GM18867 (cell line): ENCODE results near the gene RRP12.
A peak's percentile ranks its signal among the peaks of the same experiment; 100 is the strongest.
"Not testable (repeated sequence)": the region's sequence is repeated elsewhere in the genome, so short reads cannot be mapped to it uniquely, and the experiment has no call there.

Experiments
- ATAC-seq: cut with Tn5 transposase; IDR thresholded peaks from one replicate; pipeline ENCODE4 v1.9.1; 2021; ENCODE audit warnings: mild to moderate bottlenecking, moderate library complexity; ENCODE audit not compliant: unreplicated experiment

The RRP12 gene, protein sequence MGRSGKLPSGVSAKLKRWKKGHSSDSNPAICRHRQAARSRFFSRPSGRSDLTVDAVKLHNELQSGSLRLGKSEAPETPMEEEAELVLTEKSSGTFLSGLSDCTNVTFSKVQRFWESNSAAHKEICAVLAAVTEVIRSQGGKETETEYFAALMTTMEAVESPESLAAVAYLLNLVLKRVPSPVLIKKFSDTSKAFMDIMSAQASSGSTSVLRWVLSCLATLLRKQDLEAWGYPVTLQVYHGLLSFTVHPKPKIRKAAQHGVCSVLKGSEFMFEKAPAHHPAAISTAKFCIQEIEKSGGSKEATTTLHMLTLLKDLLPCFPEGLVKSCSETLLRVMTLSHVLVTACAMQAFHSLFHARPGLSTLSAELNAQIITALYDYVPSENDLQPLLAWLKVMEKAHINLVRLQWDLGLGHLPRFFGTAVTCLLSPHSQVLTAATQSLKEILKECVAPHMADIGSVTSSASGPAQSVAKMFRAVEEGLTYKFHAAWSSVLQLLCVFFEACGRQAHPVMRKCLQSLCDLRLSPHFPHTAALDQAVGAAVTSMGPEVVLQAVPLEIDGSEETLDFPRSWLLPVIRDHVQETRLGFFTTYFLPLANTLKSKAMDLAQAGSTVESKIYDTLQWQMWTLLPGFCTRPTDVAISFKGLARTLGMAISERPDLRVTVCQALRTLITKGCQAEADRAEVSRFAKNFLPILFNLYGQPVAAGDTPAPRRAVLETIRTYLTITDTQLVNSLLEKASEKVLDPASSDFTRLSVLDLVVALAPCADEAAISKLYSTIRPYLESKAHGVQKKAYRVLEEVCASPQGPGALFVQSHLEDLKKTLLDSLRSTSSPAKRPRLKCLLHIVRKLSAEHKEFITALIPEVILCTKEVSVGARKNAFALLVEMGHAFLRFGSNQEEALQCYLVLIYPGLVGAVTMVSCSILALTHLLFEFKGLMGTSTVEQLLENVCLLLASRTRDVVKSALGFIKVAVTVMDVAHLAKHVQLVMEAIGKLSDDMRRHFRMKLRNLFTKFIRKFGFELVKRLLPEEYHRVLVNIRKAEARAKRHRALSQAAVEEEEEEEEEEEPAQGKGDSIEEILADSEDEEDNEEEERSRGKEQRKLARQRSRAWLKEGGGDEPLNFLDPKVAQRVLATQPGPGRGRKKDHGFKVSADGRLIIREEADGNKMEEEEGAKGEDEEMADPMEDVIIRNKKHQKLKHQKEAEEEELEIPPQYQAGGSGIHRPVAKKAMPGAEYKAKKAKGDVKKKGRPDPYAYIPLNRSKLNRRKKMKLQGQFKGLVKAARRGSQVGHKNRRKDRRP (N-terminal part only)

DNA sequence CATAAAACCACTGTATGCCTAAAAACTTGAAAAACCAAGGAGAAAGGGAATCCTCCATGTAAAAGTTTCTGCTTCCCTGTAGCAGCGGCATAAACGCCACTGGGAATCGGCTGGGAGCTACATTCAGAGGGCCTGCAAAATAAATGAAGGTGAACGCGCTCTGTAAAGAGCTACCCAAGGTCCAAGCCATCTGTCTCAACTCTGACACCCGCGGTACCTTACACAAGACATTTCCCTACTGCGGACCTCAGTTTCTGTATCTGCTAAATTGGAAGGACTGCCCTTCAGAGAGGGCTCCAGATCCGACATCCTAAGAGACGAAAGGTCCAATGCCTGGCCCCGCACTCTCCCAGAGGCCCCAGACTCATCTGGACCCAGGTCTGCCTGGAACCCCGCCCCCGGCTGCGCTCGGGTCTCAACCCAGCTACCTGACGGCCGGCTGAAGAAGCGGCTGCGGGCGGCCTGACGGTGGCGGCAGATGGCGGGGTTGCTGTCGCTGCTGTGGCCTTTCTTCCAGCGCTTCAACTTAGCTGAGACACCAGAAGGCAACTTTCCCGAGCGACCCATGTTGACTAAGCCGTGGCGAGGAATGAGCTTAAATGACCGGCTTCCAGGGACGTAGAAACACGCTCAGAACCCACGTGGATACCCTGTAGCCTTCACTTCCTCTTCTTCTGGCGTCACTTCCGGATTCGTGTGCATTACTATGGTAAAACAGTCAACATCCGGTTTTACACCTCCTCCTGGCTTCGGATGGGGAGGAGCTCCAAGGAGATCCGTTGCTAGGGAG lies at the start of gene RRP12:
RRP12 (minus strand) TSS at position 676 of the 790 bp plus-strand sequence; CDS start at position 567, 109 bp downstream.
- peak; percentile 94 for ATAC-seq

DNA sequence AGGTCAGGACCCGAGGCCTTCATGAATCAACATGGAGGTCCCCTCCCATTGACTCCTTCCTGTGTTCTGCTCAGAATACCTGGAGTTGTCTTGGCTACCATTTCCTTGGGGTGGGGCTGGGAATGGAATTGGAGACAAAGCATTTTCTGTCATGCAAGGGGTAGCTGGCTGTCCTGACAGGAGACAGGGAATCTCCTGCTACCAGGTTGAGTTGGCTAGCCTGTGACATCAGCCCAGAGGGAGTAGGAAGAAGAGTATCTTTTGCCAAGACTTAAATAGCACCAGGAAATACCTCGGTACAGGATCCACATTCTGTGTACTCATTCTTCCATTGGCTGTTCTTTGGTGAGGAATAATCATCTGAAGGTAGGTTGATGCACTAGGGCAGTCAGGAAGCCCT lies 49.7 kb upstream of the RRP12 start:
- no peak for ATAC-seq

DNA sequence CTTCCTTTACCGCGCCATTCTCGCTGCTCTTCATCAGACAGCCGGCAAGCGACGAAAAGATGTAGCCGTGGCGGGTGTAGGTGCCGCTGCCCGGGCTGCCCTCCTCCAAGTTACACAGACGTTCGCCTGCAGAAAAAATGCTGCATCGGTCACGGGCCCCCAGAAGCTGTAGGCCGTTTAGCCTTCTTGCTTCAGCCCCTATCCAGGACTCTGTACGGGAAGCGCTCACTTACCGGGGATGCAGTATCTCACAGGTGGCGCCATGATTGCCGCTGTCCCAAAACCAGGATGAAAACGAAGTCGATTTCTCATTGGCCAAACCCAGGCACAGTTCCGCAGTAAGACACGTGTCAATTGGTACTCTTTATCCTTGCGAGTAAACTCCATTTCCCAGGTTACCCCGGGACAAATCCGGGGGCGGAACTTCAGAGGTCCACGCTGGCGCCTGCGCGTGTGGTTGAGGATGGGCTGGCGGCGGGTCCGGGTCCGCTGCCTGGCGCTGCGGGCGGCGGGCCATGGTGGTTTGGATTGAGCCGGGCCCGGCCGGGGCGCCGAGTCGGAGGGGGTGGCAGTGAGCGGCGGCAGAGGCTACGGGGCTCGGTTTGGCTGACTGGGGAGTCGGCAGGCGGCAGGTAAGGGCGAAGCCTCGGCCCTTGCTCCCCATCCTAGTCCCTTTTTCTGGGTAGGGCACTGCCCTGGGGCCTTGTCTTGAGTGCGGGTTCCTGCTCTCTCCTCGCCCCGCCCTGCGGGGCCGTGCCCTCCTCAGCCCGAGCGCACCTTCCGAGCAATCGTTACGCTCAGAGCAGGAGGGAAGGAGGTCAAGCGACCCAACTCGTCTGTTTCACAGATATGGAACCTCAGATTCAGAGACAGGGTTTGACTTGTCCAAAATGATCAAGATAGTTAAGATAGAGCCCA lies 44.8 kb upstream of the RRP12 start, which contains the start of the genes EXOSC1 and ZDHHC16:
EXOSC1 (minus strand) TSS at position 285 of the 918 bp plus-strand sequence; CDS start at position 264, 21 bp downstream.
ZDHHC16 (plus strand) TSS at position 454 of the 918 bp plus-strand sequence. CDS start 5,501 bp downstream, outside the sequence.
- peak; percentile 93 for ATAC-seq

DNA sequence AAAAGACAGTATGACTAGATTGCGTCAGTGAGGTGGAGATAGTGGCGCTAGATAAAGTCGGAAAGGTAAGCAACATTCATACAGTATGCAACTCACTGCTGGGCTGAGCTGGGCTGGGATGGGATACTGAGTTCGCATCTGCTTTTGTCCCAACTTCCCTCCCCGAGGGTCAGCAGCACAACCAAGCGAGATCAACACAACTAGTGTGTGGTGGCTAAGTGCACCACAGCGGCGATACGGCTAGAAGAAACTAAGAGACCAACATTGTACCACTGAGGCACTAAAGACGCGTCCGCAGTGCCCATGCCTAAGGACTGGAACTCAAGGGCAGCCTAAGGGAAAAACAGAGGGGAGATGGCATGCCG lies 44.2 kb upstream of the RRP12 start:
- peak; percentile 1 for ATAC-seq

DNA sequence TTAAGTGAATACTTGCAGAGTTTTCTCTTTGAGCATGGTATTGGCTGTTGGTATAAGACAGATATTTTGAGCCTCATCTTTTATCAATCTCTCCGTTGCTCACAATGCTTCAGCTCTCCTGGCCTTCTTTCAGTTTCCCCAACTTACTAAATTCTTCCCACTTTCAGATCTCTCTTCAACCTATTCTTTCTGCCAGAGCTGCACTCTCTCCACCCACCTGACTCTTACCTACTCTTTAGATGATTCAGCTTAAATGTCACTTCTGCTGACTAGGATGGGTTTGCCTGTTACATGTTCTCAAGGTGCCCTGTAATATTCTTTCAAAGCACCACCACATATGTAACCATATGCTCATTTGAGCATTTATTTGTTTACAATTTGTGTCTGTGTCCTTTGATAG lies 43.1 kb upstream of the RRP12 start:
- ATAC-seq, result no peak

DNA sequence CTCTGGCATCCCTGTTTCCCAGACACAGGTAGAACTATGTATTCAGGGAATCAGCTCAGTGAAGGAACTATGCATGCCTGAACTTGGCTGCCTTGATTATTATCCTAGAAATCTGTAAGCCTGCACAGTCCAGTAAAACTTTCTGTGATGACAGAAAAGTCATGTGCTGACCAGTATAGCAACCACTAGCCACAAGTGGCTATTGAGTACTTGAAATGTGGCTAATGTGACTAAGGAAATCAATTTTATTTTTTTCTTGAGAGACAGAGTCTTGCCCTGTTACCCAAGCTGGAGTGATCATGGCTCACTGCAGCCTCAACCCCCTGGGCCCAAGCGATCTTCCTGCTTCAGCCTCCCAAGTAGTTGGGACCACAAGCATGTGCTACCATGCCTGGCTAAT lies 41.1 kb upstream of the RRP12 start:
- no peak for ATAC-seq

DNA sequence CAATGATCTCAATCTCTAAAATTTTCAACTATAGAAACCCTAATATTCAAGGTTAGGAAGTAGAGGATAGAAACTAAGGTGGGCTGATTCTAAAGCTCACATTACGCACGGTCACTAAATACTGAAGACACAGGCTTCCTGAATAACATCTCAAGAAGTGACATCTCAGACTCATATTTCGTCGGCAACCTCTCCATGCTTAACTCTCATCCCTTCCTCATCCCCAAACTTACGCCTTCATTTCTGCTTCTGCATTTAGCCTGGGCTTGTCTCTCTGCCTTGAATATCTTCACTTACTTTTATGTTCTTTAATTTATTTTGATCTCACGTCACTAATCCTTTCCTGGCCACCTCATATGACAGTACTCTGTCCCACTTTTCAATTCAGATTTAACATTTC lies 34.1 kb upstream of the RRP12 start:
- no peak for ATAC-seq

DNA sequence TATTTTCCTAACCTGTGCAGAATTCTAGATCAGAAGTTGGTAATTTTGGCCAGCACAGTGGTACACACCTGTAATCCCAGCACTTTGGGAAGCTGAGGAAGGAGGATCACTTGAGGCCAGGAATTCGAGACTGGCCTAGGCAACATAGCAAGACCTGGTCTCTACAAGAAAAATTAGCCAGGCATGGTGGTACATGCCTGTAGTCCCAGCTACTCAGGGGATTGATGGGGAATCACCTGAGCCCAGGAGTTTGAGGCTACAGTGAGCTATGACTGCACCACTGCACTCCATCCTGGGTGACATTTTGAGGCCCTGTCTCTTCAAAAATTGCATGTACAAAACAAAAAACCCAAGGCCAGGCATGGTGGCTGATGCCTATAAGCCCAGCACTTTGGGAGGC lies 33.4 kb upstream of the RRP12 start:
- ATAC-seq, result no peak

DNA sequence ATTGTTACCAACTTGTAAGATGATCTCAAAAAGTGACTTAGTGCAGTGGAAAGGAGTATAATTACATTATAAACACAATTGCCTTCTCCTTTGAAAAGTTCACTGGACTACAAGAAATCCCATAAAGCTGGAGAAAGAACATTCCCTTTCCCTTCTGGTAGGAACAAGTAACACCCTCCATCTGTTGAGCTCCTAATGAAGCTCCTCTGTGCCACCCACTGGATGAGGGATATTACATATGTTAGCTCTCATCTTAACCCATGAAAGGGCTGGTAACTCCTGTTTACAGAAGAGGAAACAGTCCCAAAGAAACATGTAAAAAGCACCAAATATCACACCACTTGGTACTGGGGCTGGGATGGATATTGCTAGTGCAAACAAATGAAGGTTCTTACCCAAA lies 32.9 kb upstream of the RRP12 start:
- no peak for ATAC-seq

DNA sequence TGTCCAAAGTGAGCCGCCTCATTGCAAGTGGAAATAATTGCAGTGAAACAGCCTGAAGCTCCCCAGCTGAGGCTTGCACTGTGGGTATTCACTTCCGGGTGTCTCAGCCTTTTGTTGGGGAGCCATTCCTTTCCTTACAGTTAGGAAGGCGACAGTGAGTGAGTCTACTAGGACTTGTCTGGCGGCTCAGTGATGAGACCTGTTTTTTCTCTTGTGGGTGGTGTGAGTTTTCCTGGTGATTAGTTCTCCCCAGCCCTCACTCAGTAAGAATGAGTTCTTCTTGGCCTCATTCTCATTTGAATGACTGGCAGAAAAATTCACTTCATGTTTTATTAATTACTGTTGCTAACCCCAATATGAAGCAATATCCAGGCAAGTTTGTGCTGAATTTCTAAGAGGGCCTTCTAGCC lies 27.4 kb upstream of the RRP12 start:
- ATAC-seq, result no peak

DNA sequence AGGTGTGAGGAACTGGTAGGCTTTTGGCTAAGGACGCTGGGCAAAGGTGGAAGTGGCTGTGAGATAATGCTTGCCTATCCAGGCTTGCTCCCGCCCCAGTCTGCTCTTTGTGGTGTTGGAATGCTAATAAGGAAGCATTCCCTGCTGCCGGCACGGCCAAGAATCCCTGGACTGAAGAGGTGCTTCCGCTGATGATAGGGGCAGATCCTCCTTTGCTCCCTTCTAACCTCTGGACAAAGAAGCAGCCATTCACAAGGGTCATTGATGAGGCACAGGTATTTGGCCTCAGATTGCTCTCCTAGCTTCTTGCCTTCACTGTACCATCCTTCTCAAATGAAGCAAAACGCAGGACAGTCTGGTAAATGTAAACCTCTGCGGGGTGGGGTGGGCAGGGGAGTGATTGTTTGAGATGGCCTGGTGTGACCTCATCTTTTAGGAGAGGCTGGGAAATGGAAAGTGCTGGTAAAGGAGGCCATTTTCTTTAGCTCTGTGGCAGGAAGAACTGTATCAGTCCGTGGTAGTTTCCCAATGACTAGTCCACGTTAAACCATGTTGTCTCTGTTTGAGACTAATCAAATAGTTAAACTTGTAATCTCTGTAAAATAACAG lies 26.5 kb upstream of the RRP12 start:
- no peak for ATAC-seq

DNA sequence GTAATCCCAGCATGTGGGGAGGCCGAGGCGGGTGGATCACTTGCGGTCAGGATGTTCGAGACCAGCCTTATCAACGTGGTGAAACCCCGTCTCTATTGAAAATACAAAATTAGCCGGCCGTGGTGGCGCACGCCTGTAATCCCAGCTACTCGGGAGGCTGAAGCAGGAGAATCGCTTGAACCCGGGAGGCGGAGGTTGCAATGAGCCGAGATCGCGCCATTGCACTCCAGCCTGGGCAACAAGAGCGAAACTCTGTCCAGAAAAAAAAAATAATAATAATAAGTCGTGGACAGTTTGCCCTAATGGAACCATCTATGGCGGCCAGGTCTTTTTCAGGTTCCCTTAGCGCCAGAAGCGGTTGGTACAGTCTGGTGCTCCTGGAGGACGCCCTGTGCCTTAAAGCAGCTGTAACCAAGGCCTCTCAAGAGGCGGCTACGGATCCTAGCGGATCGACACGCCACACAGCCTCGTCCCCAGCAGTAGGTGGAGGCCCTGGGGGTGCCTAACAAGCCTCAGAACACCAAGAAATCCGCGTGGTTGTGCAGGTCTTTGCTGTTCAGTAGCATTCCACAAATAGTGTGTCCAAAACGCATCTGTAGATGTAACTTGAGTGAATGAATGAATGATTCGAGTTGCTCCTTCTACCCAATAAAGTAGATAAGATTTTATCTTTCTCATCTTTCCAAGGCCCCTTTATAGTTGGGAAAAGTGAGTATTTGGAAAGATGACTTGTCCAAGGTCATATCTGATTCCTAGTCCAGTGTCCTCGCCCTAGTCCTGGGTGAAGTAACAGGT lies 25.8 kb upstream of the RRP12 start:
- no peak for ATAC-seq

DNA sequence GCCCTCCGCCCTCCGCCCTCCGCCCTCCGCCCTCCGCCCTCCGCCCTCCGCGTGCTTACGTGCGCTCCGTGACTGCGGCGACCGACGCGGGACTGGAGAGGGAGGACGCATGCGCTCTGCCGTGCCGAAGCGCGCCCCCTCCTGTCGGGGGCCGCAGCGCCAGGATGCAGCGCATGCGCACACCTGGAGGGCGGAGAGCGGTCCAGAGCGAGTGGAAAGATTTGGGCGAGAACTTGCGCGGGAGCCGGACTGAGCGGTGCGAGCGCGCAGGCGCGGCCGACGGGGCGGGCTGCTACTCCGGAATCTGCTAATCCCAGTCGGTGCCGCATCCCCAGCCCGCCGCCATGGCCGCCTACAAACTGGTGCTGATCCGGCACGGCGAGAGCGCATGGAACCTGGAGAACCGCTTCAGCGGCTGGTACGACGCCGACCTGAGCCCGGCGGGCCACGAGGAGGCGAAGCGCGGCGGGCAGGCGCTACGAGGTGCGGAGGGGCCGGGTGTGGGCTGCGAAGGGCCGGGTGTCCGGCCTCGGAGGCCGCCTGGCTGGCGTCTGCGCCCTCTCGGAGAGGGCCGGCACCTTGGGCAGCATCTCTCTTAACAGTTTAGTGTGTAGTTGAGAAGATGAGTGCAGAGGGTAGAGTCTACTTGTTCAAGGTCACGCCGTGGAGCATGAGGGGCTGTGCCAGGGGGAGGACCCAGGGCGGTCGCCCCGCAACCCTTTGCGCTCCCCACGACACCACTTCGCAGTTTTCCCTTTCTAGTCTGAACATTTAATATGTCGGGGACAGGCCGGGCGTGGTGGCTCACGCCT lies 25.0 kb upstream of the RRP12 start, which contains the start of gene PGAM1:
PGAM1 (plus strand) TSS at position 228 of the 812 bp plus-strand sequence; CDS start at position 345, 117 bp downstream.
- peak; percentile 81 for ATAC-seq

DNA sequence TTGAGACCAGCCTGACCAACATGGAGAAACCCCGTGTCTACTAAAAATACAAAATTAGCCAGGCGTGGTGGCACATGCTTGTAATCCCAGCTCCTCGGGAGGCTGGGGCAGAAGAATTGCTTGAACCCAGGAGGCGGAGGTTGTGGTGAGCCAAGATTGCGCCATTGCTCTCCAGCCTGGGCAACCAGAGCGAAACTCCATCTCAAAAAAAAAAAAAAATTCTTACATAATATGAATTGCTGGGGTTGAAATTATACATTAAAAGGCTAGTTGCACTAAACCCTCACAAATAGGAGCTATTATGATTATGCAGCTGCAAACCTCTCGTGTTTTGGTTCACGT lies 22.6 kb upstream of the RRP12 start:
- not testable (repeated sequence) for ATAC-seq

DNA sequence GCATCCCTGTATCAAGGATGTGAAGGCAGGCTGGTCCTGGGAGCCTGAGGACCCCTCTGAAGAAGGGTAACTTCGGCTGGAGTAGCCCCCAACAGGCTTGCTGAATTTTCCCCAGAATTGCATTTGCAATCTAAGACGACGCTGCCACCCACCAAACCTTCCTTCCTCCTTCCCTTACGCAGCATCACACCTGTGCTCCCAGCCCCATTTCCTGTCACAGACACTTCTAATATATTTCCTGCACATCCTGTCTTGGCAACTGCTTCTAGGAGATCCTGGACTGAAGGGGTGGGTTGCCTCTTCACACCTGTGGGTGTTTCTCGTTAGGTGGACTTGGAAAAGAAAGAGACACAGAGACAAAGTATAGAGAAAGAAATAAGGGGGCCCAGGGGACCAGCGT lies 15.4 kb upstream of the RRP12 start:
- ATAC-seq, result no peak

DNA sequence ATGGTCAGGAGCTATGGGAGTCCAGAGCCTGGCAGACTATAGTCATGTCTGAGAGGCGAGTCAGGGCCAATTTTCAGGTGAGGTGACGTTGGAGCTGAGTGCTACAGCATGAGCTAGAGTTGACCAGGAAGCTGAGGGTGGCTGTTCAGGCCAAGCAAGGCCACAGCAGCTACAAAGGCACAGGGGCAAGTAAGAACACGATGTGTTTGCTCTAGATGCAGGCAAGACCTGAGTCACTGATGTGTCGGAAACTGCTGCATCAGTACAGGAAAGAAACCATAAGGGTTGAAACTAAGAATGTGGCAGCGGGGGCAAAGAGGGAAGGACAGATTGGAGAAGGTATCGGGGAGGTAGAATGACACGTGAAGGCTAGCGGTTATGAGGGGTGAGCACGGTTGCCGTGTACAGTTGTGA lies 11.8 kb upstream of the RRP12 start:
- ATAC-seq, result peak; percentile 50

DNA sequence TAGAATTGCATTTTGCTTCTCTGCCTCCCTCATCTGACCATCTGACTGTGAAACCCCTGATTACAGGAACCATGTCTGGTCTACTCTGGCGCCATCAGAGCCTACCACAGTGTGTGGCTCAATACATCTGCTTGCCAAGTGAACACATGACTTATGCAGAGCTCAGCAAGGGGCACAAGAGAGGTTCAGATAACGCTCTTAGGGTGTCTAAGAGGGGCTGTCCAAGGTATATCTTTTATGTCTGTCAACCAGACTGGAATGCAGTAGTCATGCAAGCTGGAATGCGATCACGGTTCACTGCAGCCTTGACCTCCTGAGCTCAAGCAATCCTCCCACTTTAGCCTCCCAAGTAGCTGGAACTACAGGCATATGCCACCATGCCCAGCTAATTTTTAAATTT lies 10.3 kb upstream of the RRP12 start:
- no peak for ATAC-seq
